ENCODE results near the gene MAB21L4.

MAB21L4 gene

GRCh38 chr2:240852671-240853314 is 43.2 kb downstream of the MAB21L4 start:
- no peak for TF ChIP-seq CTCF (IDR thresholded peaks at IDR 0.05; ENCODE audit: extremely low read depth, missing control alignments)
- DNase-seq (ENCODE audit: low spot score), result no peak

- peak; percentile 96 for TF ChIP-seq CTCF (IDR thresholded peaks at IDR 0.05; ENCODE audit: extremely low read depth, missing control alignments)
- DNase-seq (ENCODE audit: low spot score), result peak; percentile 90
Measured at GRCh38 chr2:240851078-240851991, 44.6 kb downstream of the MAB21L4 start.

- no peak for DNase-seq (ENCODE audit: low spot score)
- TF ChIP-seq CTCF (IDR thresholded peaks at IDR 0.05; ENCODE audit: extremely low read depth, missing control alignments), result no peak
Measured at GRCh38 chr2:240850756-240851077, 45.2 kb downstream of the MAB21L4 start.

GRCh38 chr2:240850026-240850425 is 45.9 kb downstream of the MAB21L4 start:
- TF ChIP-seq CTCF (IDR thresholded peaks at IDR 0.05; ENCODE audit: extremely low read depth, missing control alignments), result no peak
- no peak for DNase-seq (ENCODE audit: low spot score)

GRCh38 chr2:240848900-240849680 is 46.9 kb downstream of the MAB21L4 start:
- no peak for DNase-seq (ENCODE audit: low spot score)
- TF ChIP-seq CTCF (IDR thresholded peaks at IDR 0.05; ENCODE audit: extremely low read depth, missing control alignments), result no peak

GRCh38 chr2:240847817-240848216 is 48.1 kb downstream of the MAB21L4 start:
- DNase-seq (ENCODE audit: low spot score), result no peak
- TF ChIP-seq CTCF (IDR thresholded peaks at IDR 0.05; ENCODE audit: extremely low read depth, missing control alignments), result no peak

Measured in GM20000 (cell line).